HepG2 (cell line): Measurements from ENCODE around the gene ZNF563. TPM values are rescaled to one million over a fixed set of nuclear protein-coding genes. Genes with fewer than 3 reads are reported as not detected.

ENCODE experiments used
- CCDC6 ChIP-seq: sonication (generic); formaldehyde crosslinking; IDR thresholded peaks from 2 replicates; pipeline ENCODE4 v1.8.1; 2022; ENCODE audit warnings: mild to moderate bottlenecking, missing genetic modification reagents, moderate library complexity
- CEBPG ChIP-seq: IDR thresholded peaks from 2 replicates; pipeline ENCODE4 v1.6.1; 2016
- KAT2B ChIP-seq: fragments of 150-350 bp; IDR thresholded peaks from 2 replicates; pipeline ENCODE4 v1.6.1; 2014; ENCODE audit warnings: low read depth, low read length, borderline replicate concordance
- MAZ ChIP-seq, 2 experiments: sonication (generic) in 1 of 2; formaldehyde crosslinking in 1 of 2; IDR thresholded peaks; 2 replicates each; pipeline versions ENCODE4 v1.5.0 to v1.6.1; 2012 to 2020; ENCODE audit warnings: low read depth in 2 of 2, mild to moderate bottlenecking in 2 of 2, borderline replicate concordance in 1 of 2, improper control_type of control experiment in 1 of 2, low read length in 1 of 2, missing genetic modification reagents in 1 of 2, moderate library complexity in 1 of 2
- POGK ChIP-seq: sonication (generic); formaldehyde crosslinking; conservative IDR thresholded peaks from 2 replicates; pipeline ENCODE4 v1.8.0; 2022; ENCODE audit warnings: mild to moderate bottlenecking, moderate library complexity, missing genetic modification reagents
- XRCC5 ChIP-seq: fragments of 200-400 bp; formaldehyde crosslinking; optimal IDR thresholded peaks from 2 replicates; pipeline ENCODE3; 2017; ENCODE audit warnings: mild to moderate bottlenecking, low read length
- ZNF280B ChIP-seq: sonication (generic); formaldehyde crosslinking; IDR thresholded peaks from 2 replicates; pipeline ENCODE4 v1.5.0; 2020; ENCODE audit warnings: missing genetic modification reagents, mild to moderate bottlenecking, borderline replicate concordance
- ZNF777 ChIP-seq: sonication (generic); formaldehyde crosslinking; IDR thresholded peaks from 2 replicates; pipeline ENCODE4 v1.4.0; 2020; ENCODE audit warnings: missing genetic modification reagents
- polyA plus RNA-seq, 8 experiments: library from polyadenylated mRNA; depleted of rRNA in 3 of 8; stranded (reverse) in 7 of 8; unstranded in 1 of 8; fragments of >200 nt; fragmentation: Illumina TruSeq in 4 of 8; extraction: Trizol in 4 of 8; gene quantifications; 2 replicates each; pipeline versions ENCODE4 v1.2.1 to v1.2.3, GENCODE V29; 2011 to 2016; ENCODE audit warnings: low read depth in 4 of 8, missing spikeins in 1 of 8, mixed read lengths in 1 of 8; ENCODE audit not compliant: insufficient read depth in 1 of 8
- total RNA-seq, 5 experiments: library from RNA; depleted of rRNA; stranded (reverse); fragments of >200 nt; fragmentation: Illumina TruSeq; extraction: Trizol; gene quantifications; 2 replicates each; pipeline ENCODE4 v1.2.3, GENCODE V29; 2016; ENCODE audit warnings: low read depth in 1 of 5
- TF ChIP-seq, protein P1 (sequence below): IDR thresholded peaks from 2 replicates; pipeline ENCODE4 v1.6.1; 2016; ENCODE audit warnings: mild to moderate bottlenecking, missing biosample characterization, missing genetic modification reagents
- TF ChIP-seq, protein P2 (sequence below): sonication (generic); formaldehyde crosslinking; IDR thresholded peaks from 2 replicates; pipeline ENCODE4 v1.8.0; 2022; ENCODE audit warnings: mild to moderate bottlenecking, missing genetic modification reagents; ENCODE audit not compliant: insufficient replicate concordance
- TF ChIP-seq, protein P3 (sequence below): sonication (generic); formaldehyde crosslinking; IDR thresholded peaks from one replicate; pipeline ENCODE4 v1.5.1; 2020; ENCODE audit warnings: mild to moderate bottlenecking, missing genetic modification reagents; ENCODE audit errors: not compliant biosample characterization

The ZNF563 gene
- total and polyA plus RNA-seq, 2 of the 13 experiments (the other 11 are each of a cell fraction or from before 2014, with no cell fraction given), result 7.5 to 19.5 TPM

GRCh38 chr19:12294249-12295158 lies 38.9 kb downstream of the ZNF563 start, which contains the start of gene ZNF44 (continued):
- no peak for TF ChIP-seq POGK (CRISPR knock-in tag)
- peak; percentile 86 for TF ChIP-seq XRCC5
- TF ChIP-seq, protein P1, sequence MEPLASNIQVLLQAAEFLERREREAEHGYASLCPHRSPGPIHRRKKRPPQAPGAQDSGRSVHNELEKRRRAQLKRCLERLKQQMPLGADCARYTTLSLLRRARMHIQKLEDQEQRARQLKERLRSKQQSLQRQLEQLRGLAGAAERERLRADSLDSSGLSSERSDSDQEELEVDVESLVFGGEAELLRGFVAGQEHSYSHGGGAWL, result no peak
- TF ChIP-seq KAT2B, result no peak
- TF ChIP-seq ZNF777 (CRISPR knock-in tag), result peak; percentile 46
- TF ChIP-seq MAZ (IDR thresholded peaks at IDR 0.05; ENCODE audit: borderline replicate concordance, low read depth, low read length), result no peak
- 0 out of 2 replicates have a peak, but pooled peaks have one; percentile 26 for TF ChIP-seq MAZ (CRISPR knock-in tag; IDR thresholded peaks at IDR 0.05; ENCODE audit: low read depth)
- TF ChIP-seq CCDC6, result 0 out of 2 replicates have a peak, but pooled peaks have one; percentile 24
- TF ChIP-seq, protein P2, sequence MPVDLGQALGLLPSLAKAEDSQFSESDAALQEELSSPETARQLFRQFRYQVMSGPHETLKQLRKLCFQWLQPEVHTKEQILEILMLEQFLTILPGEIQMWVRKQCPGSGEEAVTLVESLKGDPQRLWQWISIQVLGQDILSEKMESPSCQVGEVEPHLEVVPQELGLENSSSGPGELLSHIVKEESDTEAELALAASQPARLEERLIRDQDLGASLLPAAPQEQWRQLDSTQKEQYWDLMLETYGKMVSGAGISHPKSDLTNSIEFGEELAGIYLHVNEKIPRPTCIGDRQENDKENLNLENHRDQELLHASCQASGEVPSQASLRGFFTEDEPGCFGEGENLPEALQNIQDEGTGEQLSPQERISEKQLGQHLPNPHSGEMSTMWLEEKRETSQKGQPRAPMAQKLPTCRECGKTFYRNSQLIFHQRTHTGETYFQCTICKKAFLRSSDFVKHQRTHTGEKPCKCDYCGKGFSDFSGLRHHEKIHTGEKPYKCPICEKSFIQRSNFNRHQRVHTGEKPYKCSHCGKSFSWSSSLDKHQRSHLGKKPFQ, result peak; percentile 53
- no peak for TF ChIP-seq CEBPG (CRISPR knock-in tag)
- TF ChIP-seq, protein P3, sequence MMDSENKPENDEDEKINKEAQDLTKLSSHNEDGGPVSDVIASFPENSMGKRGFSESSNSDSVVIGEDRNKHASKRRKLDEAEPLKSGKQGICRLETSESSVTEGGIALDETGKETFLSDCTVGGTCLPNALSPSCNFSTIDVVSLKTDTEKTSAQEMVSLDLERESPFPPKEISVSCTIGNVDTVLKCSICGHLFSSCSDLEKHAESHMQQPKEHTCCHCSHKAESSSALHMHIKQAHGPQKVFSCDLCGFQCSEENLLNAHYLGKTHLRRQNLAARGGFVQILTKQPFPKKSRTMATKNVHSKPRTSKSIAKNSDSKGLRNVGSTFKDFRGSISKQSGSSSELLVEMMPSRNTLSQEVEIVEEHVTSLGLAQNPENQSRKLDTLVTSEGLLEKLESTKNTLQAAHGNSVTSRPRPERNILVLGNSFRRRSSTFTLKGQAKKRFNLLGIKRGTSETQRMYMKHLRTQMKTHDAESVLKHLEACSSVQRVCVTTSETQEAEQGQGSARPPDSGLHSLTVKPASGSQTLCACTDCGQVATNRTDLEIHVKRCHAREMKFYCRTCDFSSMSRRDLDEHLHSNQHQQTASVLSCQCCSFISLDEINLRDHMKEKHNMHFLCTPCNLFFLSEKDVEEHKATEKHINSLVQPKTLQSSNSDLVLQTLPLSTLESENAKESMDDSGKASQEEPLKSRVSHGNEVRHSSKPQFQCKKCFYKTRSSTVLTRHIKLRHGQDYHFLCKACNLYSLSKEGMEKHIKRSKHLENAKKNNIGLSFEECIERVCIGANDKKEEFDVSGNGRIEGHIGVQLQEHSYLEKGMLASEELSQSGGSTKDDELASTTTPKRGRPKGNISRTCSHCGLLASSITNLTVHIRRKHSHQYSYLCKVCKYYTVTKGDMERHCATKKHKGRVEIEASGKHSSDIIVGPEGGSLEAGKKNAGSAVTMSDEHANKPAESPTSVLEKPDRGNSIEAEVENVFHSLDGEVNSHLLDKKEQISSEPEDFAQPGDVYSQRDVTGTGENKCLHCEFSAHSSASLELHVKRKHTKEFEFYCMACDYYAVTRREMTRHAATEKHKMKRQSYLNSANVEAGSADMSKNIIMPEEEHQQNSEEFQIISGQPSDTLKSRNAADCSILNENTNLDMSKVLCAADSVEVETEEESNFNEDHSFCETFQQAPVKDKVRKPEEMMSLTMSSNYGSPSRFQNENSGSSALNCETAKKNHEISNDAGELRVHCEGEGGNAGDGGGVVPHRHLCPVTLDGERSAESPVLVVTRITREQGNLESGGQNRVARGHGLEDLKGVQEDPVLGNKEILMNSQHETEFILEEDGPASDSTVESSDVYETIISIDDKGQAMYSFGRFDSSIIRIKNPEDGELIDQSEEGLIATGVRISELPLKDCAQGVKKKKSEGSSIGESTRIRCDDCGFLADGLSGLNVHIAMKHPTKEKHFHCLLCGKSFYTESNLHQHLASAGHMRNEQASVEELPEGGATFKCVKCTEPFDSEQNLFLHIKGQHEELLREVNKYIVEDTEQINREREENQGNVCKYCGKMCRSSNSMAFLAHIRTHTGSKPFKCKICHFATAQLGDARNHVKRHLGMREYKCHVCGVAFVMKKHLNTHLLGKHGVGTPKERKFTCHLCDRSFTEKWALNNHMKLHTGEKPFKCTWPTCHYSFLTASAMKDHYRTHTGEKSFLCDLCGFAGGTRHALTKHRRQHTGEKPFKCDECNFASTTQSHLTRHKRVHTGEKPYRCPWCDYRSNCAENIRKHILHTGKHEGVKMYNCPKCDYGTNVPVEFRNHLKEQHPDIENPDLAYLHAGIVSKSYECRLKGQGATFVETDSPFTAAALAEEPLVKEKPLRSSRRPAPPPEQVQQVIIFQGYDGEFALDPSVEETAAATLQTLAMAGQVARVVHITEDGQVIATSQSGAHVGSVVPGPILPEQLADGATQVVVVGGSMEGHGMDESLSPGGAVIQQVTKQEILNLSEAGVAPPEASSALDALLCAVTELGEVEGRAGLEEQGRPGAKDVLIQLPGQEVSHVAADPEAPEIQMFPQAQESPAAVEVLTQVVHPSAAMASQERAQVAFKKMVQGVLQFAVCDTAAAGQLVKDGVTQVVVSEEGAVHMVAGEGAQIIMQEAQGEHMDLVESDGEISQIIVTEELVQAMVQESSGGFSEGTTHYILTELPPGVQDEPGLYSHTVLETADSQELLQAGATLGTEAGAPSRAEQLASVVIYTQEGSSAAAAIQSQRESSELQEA, result no peak
- TF ChIP-seq ZNF280B (CRISPR knock-in tag), result 0 out of 2 replicates have a peak, but pooled peaks have one; percentile 2
